Suprapubic skin (tissue), 4 donors: Measurements from ENCODE around the gene PLCXD3.

Experiments
- EP300 ChIP-seq: sonication (generic); formaldehyde crosslinking; IDR thresholded peaks from one replicate; pipeline ENCODE4 v1.6.1; 2017; ENCODE audit warnings: antibody characterized with exemption
- POLR2A ChIP-seq, 2 donors: fragments of 450-650 bp; IDR thresholded peaks; one replicate each; pipeline ENCODE4 v1.6.1; 2017; ENCODE audit warnings: antibody characterized with exemption in 2 of 2, mild to moderate bottlenecking in 2 of 2, moderate library complexity in 2 of 2
- POLR2AphosphoS5 ChIP-seq, 3 donors: sonication (generic); formaldehyde crosslinking; IDR thresholded peaks; one replicate each; pipeline ENCODE4 v1.6.1; 2017; ENCODE audit warnings: antibody characterized with exemption in 3 of 3
- TF ChIP-seq, protein P1 (sequence below), 2 donors: fragments of 200-600 bp in 1 of 2; fragments of 450-650 bp in 1 of 2; sonication (generic) in 1 of 2; IDR thresholded peaks; one replicate each; pipeline ENCODE4 v1.5.1; 2016 to 2019; ENCODE audit warnings: antibody characterized with exemption in 2 of 2, mild to moderate bottlenecking in 1 of 2, moderate library complexity in 1 of 2

DNA sequence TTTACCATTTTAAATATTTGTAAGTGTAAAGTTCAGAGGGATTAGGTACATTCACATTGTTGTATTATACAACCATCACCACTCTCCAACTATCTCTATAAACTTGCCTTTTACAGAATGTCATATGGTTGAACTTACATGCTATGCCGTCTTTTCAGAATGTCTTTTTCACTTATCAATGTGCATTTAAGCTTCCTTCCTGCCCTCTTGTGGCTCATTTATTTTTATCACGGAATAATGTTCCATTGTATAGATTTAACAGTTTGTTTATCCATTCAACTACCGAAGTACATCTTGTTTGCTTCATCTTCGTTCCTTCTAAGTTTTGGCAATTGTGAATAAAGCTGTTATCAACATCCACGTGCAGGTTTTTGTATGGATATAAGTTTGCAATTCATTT lies 163.8 kb downstream of the PLCXD3 start:
- TF ChIP-seq, protein P1, sequence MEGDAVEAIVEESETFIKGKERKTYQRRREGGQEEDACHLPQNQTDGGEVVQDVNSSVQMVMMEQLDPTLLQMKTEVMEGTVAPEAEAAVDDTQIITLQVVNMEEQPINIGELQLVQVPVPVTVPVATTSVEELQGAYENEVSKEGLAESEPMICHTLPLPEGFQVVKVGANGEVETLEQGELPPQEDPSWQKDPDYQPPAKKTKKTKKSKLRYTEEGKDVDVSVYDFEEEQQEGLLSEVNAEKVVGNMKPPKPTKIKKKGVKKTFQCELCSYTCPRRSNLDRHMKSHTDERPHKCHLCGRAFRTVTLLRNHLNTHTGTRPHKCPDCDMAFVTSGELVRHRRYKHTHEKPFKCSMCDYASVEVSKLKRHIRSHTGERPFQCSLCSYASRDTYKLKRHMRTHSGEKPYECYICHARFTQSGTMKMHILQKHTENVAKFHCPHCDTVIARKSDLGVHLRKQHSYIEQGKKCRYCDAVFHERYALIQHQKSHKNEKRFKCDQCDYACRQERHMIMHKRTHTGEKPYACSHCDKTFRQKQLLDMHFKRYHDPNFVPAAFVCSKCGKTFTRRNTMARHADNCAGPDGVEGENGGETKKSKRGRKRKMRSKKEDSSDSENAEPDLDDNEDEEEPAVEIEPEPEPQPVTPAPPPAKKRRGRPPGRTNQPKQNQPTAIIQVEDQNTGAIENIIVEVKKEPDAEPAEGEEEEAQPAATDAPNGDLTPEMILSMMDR (IDR thresholded peaks at IDR 0.05) = no peak
- no peak for TF ChIP-seq POLR2A (IDR thresholded peaks at IDR 0.05)
- TF ChIP-seq EP300 = no peak
- TF ChIP-seq POLR2AphosphoS5 (IDR thresholded peaks at IDR 0.05) = no peak
